SK-N-SH (cell line): ENCODE measurements around the gene GPR158. TPM values are rescaled to one million over a fixed set of nuclear protein-coding genes. Genes with fewer than 3 reads are reported as not detected.

ENCODE experiments used
- CTCF ChIA-PET: fragments of 300-600, 350-600 bp; formaldehyde crosslinking; extraction: SDS; loops from one replicate; lab custom pipeline; 2021; lab: Yijun Ruan, JAX
- POLR2A ChIA-PET: fragments of 350-600 bp; sonication (Branson Sonifier 250); formaldehyde crosslinking; extraction: SDS; loops from one replicate; lab custom pipeline; 2020; ENCODE audit warnings: antibody characterized with exemption, inconsistent platforms; lab: Yijun Ruan, JAX
- DNase-seq: peaks from one replicate; pipeline ENCODE4 v3.0.0; 2012
- H2AFZ ChIP-seq: fragments of 200-600 bp; sonication (generic); 2 replicates; pipeline ENCODE4 v1.8.1; 2016; ENCODE audit warnings: antibody characterized with exemption, mild to moderate bottlenecking, low read depth
- H3F3A ChIP-seq: fragments of 200-600 bp; sonication (generic); replicated peaks from 2 replicates; pipeline ENCODE3; 2016; ENCODE audit warnings: antibody characterized with exemption, mild to moderate bottlenecking; ENCODE audit not compliant: insufficient read depth
- H3K27ac ChIP-seq, 2 experiments: fragments of 200-500 bp in 1 of 2; fragments of 200-600 bp in 1 of 2; sonication (Bioruptor generic) in 1 of 2; sonication (generic), shearing (Covaris generic) in 1 of 2; 2 replicates each; pipeline versions ENCODE4 v1.5.1 to v1.6.1; 2014 to 2016; ENCODE audit warnings: low read depth in 2 of 2, inconsistent platforms in 1 of 2, low read length in 1 of 2, mild to moderate bottlenecking in 1 of 2, mixed read lengths in 1 of 2
- H3K27me3 ChIP-seq: fragments of 200-600 bp; sonication (generic), shearing (Covaris generic); 2 replicates; pipeline ENCODE4 v1.6.1; 2016; ENCODE audit warnings: mixed run types; ENCODE audit not compliant: insufficient read depth
- H3K36me3 ChIP-seq, 2 experiments: fragments of 200-500 bp in 1 of 2; fragments of 200-600 bp in 1 of 2; sonication (Bioruptor generic) in 1 of 2; sonication (generic) in 1 of 2; replicated peaks in 1 of 2; 2 replicates each; pipeline versions ENCODE3 to v1.5.1; 2014 to 2016; ENCODE audit warnings: low read length in 1 of 2, mild to moderate bottlenecking in 1 of 2; ENCODE audit not compliant: insufficient read depth in 2 of 2, control insufficient read depth in 1 of 2
- H3K4me1 ChIP-seq, 2 experiments: fragments of 200-500 bp in 1 of 2; fragments of 200-600 bp in 1 of 2; sonication (Bioruptor generic) in 1 of 2; sonication (generic), shearing (Covaris generic) in 1 of 2; 2 replicates each; pipeline versions ENCODE4 v1.5.1 to v1.6.1; 2014 to 2016; ENCODE audit warnings: low read depth in 1 of 2, low read length in 1 of 2, mixed run types in 1 of 2; ENCODE audit not compliant: insufficient read depth in 2 of 2, control insufficient read depth in 1 of 2
- H3K4me2 ChIP-seq: fragments of 200-600 bp; sonication (generic), shearing (Covaris generic); 2 replicates; pipeline ENCODE4 v1.6.1; 2017; ENCODE audit warnings: mixed run types
- H3K4me3 ChIP-seq, 2 experiments: fragments of 200-500 bp in 1 of 2; fragments of 200-600 bp in 1 of 2; sonication (Bioruptor generic) in 1 of 2; sonication (generic), shearing (Covaris generic) in 1 of 2; 2 replicates each; pipeline versions ENCODE4 v1.5.1 to v1.8.1; 2014 to 2016; ENCODE audit warnings: low read depth in 2 of 2, inconsistent platforms in 1 of 2, low read length in 1 of 2, mild to moderate bottlenecking in 1 of 2, mixed read lengths in 1 of 2, moderate library complexity in 1 of 2
- H3K79me2 ChIP-seq: fragments of 200-600 bp; sonication (generic); 2 replicates; pipeline ENCODE4 v1.8.1; 2017; ENCODE audit warnings: mild to moderate bottlenecking; ENCODE audit not compliant: insufficient read depth
- H3K9ac ChIP-seq: fragments of 200-600 bp; sonication (generic); 2 replicates; pipeline ENCODE4 v1.6.1; 2017; ENCODE audit warnings: mixed run types
- H3K9me2 ChIP-seq: fragments of 200-600 bp; sonication (generic); 2 replicates; pipeline ENCODE4 v1.6.1; 2017; ENCODE audit warnings: mixed run types
- H3K9me3 ChIP-seq: fragments of 200-600 bp; sonication (generic); 2 replicates; pipeline ENCODE4 v1.6.1; 2017; ENCODE audit warnings: mixed run types, mild to moderate bottlenecking, moderate library complexity
- H4K20me1 ChIP-seq: fragments of 200-600 bp; sonication (generic); 2 replicates; pipeline ENCODE4 v1.6.1; 2017; ENCODE audit warnings: mild to moderate bottlenecking, mixed run types; ENCODE audit not compliant: insufficient read depth
- CHD2 ChIP-seq: fragments of 150-350 bp; IDR thresholded peaks from 2 replicates; pipeline ENCODE4 v1.6.1; 2018; ENCODE audit warnings: low read length; ENCODE audit not compliant: partially characterized antibody
- ELF1 ChIP-seq: IDR thresholded peaks from 2 replicates; pipeline ENCODE4 v1.4.0; 2012
- FOSL2 ChIP-seq: IDR thresholded peaks from 2 replicates; pipeline ENCODE4 v1.4.0; 2012; ENCODE audit warnings: low read depth, mild to moderate bottlenecking, moderate library complexity, borderline replicate concordance
- FOXM1 ChIP-seq: IDR thresholded peaks from 2 replicates; pipeline ENCODE4 v1.4.0; 2012; ENCODE audit warnings: low read depth, mild to moderate bottlenecking
- GATA2 ChIP-seq: sonication (generic); formaldehyde crosslinking; IDR thresholded peaks from 2 replicates; pipeline ENCODE4 v1.5.0; 2020; ENCODE audit warnings: mild to moderate bottlenecking, missing genetic modification reagents
- JUND ChIP-seq: IDR thresholded peaks from 2 replicates; pipeline ENCODE4 v1.4.0; 2012
- MAX ChIP-seq: IDR thresholded peaks from 2 replicates; pipeline ENCODE4 v1.4.0; 2012; ENCODE audit warnings: low read depth
- MEF2A ChIP-seq: IDR thresholded peaks from 2 replicates; pipeline ENCODE4 v1.4.0; 2012; ENCODE audit warnings: low read depth, borderline replicate concordance
- NRF1 ChIP-seq: IDR thresholded peaks from 2 replicates; pipeline ENCODE4 v1.6.1; 2012; ENCODE audit warnings: low read depth, mild to moderate bottlenecking, low read length
- RAD21 ChIP-seq: IDR thresholded peaks from 2 replicates; pipeline ENCODE4 v1.6.1; 2012; ENCODE audit warnings: mild to moderate bottlenecking, low read length
- RCOR1 ChIP-seq: fragments of 150-350 bp; IDR thresholded peaks from 2 replicates; pipeline ENCODE4 v1.6.1; 2017; ENCODE audit warnings: antibody characterized with exemption, low read length
- SMC3 ChIP-seq: IDR thresholded peaks from 2 replicates; pipeline ENCODE4 v1.6.1; 2012; ENCODE audit warnings: low read depth, low read length, improper control_type of control experiment
- TAF1 ChIP-seq: IDR thresholded peaks from 2 replicates; pipeline ENCODE4 v1.6.1; 2012; ENCODE audit warnings: low read depth, mild to moderate bottlenecking, low read length, moderate library complexity, borderline replicate concordance
- YY1 ChIP-seq: IDR thresholded peaks from 2 replicates; pipeline ENCODE4 v1.4.0; 2012; ENCODE audit warnings: low read depth, mild to moderate bottlenecking
- ZBTB33 ChIP-seq: IDR thresholded peaks from 2 replicates; pipeline ENCODE4 v1.4.0; 2012; ENCODE audit warnings: low read depth, borderline replicate concordance
- WGBS: methylation state at CpG from one replicate; pipeline ENCODE4 v1.1.6; 2017; ENCODE audit warnings: low lambda C conversion rate; 5-methylcytosine and 5-hydroxymethylcytosine counted together
- polyA plus RNA-seq, 3 experiments: library from polyadenylated mRNA; depleted of rRNA; stranded (reverse); fragments of >200 nt; gene quantifications; 2 replicates each; pipeline ENCODE4 v1.2.3, GENCODE V29; 2012
- TF ChIP-seq, protein P1 (sequence below): fragments of 150-350 bp; IDR thresholded peaks from 2 replicates; pipeline ENCODE4 v1.6.1; 2017; ENCODE audit warnings: antibody characterized with exemption, low read length, low read depth, borderline replicate concordance
- TF ChIP-seq, protein P2 (sequence below): fragments of 200-600 bp; sonication (generic); IDR thresholded peaks from 2 replicates; pipeline ENCODE4 v1.6.1; 2017; ENCODE audit warnings: antibody characterized with exemption, mild to moderate bottlenecking, moderate library complexity
- TF ChIP-seq, protein P3 (sequence below): fragments of 150-350 bp; IDR thresholded peaks from 2 replicates; pipeline ENCODE4 v1.6.1; 2016; ENCODE audit warnings: mild to moderate bottlenecking, low read depth, low read length

Gene GPR158
- polyA plus RNA-seq, 1 of the 3 experiments (the other 2 are of a cell fraction) = not detected

GRCh38 chr10:25157650-25158049, 17.2 kb upstream of the GPR158 start:
- no peaks in the 10 kb centered on the region for H4K20me1 ChIP-seq
- no peaks in the 10 kb centered on the region for H3K36me3 ChIP-seq
- no peak for DNase-seq
- no peaks in the 10 kb centered on the region for H3K27me3 ChIP-seq
- no peak overlapping the region for H2AFZ ChIP-seq
- no peaks in the 10 kb centered on the region for H3K79me2 ChIP-seq
- H3K9me3 ChIP-seq = no peaks in the 10 kb centered on the region
- H3K27ac ChIP-seq = no peak overlapping the region
- H3K4me2 ChIP-seq = no peak overlapping the region
- no peak overlapping the region for H3K4me3 ChIP-seq
- ChIA-PET POLR2A (no interaction called here), CTCF (no interaction called here)
- TF ChIP-seq FOXM1 = no peak
- no peak for TF ChIP-seq JUND
- TF ChIP-seq ELF1 = no peak
- TF ChIP-seq, protein P1, sequence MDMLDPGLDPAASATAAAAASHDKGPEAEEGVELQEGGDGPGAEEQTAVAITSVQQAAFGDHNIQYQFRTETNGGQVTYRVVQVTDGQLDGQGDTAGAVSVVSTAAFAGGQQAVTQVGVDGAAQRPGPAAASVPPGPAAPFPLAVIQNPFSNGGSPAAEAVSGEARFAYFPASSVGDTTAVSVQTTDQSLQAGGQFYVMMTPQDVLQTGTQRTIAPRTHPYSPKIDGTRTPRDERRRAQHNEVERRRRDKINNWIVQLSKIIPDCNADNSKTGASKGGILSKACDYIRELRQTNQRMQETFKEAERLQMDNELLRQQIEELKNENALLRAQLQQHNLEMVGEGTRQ = no peak
- TF ChIP-seq, protein P2, sequence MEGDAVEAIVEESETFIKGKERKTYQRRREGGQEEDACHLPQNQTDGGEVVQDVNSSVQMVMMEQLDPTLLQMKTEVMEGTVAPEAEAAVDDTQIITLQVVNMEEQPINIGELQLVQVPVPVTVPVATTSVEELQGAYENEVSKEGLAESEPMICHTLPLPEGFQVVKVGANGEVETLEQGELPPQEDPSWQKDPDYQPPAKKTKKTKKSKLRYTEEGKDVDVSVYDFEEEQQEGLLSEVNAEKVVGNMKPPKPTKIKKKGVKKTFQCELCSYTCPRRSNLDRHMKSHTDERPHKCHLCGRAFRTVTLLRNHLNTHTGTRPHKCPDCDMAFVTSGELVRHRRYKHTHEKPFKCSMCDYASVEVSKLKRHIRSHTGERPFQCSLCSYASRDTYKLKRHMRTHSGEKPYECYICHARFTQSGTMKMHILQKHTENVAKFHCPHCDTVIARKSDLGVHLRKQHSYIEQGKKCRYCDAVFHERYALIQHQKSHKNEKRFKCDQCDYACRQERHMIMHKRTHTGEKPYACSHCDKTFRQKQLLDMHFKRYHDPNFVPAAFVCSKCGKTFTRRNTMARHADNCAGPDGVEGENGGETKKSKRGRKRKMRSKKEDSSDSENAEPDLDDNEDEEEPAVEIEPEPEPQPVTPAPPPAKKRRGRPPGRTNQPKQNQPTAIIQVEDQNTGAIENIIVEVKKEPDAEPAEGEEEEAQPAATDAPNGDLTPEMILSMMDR = no peak
- TF ChIP-seq RCOR1 = no peak
- TF ChIP-seq NRF1 = no peak
- no peak for TF ChIP-seq GATA2 (CRISPR knock-in tag)
- no peak for TF ChIP-seq FOSL2
- no peak overlapping the region for H3K9ac ChIP-seq
- no peaks in the 10 kb centered on the region for H3F3A ChIP-seq
- H3K4me1 ChIP-seq = no peaks in the 10 kb centered on the region
- 11% methylated on average over 3 of the region's 3 CpGs for WGBS
- H3K9me2 ChIP-seq = no peaks in the 10 kb centered on the region

DNA sequence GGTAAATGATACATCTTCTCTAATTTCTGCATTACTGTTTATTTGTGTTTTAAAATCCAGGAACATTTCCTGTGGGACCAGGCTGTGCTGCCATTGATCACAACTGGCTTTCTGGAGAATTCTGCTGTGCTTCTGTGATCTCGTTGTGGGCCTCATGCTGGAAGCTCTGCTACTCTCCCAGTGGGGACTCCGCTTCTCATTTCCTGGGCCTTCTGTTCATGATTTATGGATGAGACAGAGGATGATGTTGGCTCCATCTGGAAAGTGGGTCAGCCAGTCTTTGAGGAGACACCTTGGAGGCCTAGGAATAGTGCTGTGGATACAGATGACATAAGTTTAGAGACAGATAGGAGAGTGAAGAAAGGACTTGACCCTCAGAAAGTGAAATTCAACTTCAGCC, 15.2 kb upstream of the GPR158 start:
- Histone ChIP-seq H4K20me1 (no peaks in the 10 kb centered on the region), H3K27ac (no peak overlapping the region), H3F3A (no peaks in the 10 kb centered on the region), H3K79me2 (no peaks in the 10 kb centered on the region)
- no peak for DNase-seq
- POLR2A ChIA-PET = no interaction called here
- WGBS = 11% methylated on average over 2 of the region's 2 CpGs
- CTCF ChIA-PET = no interaction called here
- TF ChIP-seq ELF1 = no peak
- no peak for TF ChIP-seq MEF2A
- TF ChIP-seq RAD21 = no peak
- TF ChIP-seq, all 33 proteins: peak for 0
- Histone ChIP-seq H3K36me3 (no peaks in the 10 kb centered on the region), H3K4me1 (no peaks in the 10 kb centered on the region), H3K4me2 (no peak overlapping the region), H3K4me3 (no peak overlapping the region), H3K9me3 (no peaks in the 10 kb centered on the region), H3K27me3 (no peaks in the 10 kb centered on the region), H3K9me2 (no peaks in the 10 kb centered on the region), H2AFZ (no peak overlapping the region), H3K9ac (no peak overlapping the region)

DNA sequence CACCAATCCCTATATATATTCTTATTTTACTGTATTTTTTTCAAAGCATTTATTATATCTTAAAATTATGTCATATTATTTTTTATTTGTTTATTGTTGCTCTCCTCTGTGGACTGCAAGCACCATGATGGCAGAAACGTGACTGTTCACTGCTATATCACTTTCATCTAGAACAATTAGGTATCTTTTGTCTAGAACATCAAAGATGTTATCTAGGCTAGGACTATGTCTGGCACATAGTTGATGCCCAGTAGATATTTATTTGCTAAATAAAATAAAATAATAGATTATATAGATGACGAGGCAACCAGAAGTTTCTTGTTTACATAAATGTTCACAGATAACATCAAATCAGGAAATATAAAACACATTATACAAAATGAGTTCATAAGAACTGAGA, 12.4 kb upstream of the GPR158 start:
- POLR2A ChIA-PET = no interaction called here
- no peaks in the 10 kb centered on the region; the same call in 1 of the 2 replicates for H3K27me3 ChIP-seq
- no peaks in the 10 kb centered on the region for H3K4me1 ChIP-seq
- no peaks in the 10 kb centered on the region for H3F3A ChIP-seq
- CTCF ChIA-PET = no interaction called here
- no peaks in the 10 kb centered on the region for H3K9me3 ChIP-seq
- 4% methylated on average over 2 of the region's 2 CpGs for WGBS
- no peaks in the 10 kb centered on the region for H3K79me2 ChIP-seq
- no peak overlapping the region for H3K9ac ChIP-seq
- H2AFZ ChIP-seq = no peak overlapping the region
- H3K9me2 ChIP-seq = no peaks in the 10 kb centered on the region
- no peak overlapping the region for H3K27ac ChIP-seq
- no peaks in the 10 kb centered on the region for H4K20me1 ChIP-seq
- no peak overlapping the region for H3K4me2 ChIP-seq
- no peak overlapping the region for H3K4me3 ChIP-seq
- DNase-seq = no peak
- no peaks in the 10 kb centered on the region for H3K36me3 ChIP-seq
- TF ChIP-seq ZBTB33 = no peak
- TF ChIP-seq CHD2 = no peak
- no peak for TF ChIP-seq MAX
- TF ChIP-seq TAF1 = no peak
- TF ChIP-seq JUND = no peak
- TF ChIP-seq RAD21 = no peak
- TF ChIP-seq, protein P3, sequence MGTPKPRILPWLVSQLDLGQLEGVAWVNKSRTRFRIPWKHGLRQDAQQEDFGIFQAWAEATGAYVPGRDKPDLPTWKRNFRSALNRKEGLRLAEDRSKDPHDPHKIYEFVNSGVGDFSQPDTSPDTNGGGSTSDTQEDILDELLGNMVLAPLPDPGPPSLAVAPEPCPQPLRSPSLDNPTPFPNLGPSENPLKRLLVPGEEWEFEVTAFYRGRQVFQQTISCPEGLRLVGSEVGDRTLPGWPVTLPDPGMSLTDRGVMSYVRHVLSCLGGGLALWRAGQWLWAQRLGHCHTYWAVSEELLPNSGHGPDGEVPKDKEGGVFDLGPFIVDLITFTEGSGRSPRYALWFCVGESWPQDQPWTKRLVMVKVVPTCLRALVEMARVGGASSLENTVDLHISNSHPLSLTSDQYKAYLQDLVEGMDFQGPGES = no peak
- TF ChIP-seq YY1 = no peak
- no peak for TF ChIP-seq FOXM1
- TF ChIP-seq GATA2 (CRISPR knock-in tag) = no peak
- TF ChIP-seq SMC3 = no peak
- no peak for TF ChIP-seq MEF2A
